Measurements from ENCODE around the gene CRKL.

Gene CRKL

DNA sequence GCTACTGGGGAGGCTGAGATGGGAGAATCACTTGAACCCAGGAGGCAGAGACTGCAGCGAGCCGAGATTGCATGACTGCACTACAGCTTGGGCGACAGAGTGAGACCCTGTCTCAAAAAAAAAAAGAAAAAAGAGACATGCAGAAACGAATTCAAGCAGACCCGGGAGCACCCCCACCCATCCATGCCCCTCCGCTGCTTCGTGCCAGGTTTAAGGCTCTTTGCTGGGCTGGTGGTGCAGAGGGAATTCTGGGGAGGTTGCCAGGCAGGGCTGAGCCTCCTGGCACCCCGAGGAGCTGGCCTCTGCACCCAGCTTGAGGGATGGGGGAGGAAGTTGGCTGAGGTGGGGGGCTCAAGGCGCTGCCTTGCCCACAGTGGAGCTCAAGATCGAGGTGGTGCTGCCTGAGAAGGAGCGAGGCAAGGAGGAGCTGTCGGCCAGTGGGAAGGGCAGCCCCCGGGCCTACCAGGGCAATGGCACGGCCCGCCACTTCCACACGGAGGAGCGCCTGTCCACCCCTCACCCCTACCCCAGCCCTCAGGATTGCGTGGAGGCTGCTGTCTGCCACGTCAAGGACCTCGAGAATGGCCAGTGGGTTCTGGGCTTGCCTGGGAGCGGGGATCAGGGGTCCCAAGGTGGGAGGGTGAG lies 55.8 kb downstream of the CRKL start:
- no peaks in the 10 kb centered on the region for H3K36me3 ChIP-seq (ENCODE audit: insufficient read depth, low read length)
- no peaks in the 10 kb centered on the region for H4K20me1 ChIP-seq (ENCODE audit: insufficient read depth, low read length, poor library complexity, severe bottlenecking)
- no peak overlapping the region for H3K9ac ChIP-seq (ENCODE audit: low read depth, low read length, poor library complexity, severe bottlenecking)
- H3K4me1 ChIP-seq (ENCODE audit: insufficient read depth, low read length, poor library complexity, severe bottlenecking), result no peaks in the 10 kb centered on the region
- TF ChIP-seq, protein P1, sequence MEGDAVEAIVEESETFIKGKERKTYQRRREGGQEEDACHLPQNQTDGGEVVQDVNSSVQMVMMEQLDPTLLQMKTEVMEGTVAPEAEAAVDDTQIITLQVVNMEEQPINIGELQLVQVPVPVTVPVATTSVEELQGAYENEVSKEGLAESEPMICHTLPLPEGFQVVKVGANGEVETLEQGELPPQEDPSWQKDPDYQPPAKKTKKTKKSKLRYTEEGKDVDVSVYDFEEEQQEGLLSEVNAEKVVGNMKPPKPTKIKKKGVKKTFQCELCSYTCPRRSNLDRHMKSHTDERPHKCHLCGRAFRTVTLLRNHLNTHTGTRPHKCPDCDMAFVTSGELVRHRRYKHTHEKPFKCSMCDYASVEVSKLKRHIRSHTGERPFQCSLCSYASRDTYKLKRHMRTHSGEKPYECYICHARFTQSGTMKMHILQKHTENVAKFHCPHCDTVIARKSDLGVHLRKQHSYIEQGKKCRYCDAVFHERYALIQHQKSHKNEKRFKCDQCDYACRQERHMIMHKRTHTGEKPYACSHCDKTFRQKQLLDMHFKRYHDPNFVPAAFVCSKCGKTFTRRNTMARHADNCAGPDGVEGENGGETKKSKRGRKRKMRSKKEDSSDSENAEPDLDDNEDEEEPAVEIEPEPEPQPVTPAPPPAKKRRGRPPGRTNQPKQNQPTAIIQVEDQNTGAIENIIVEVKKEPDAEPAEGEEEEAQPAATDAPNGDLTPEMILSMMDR (conservative IDR thresholded peaks at IDR 0.05; ENCODE audit: low read length), result no peak
- TF ChIP-seq EZH2phosphoT487 (IDR thresholded peaks at IDR 0.05; ENCODE audit: borderline replicate concordance), result no peak
- H3K4me2 ChIP-seq (ENCODE audit: low read depth, low read length, poor library complexity, severe bottlenecking), result no peak overlapping the region
- H3K9me3 ChIP-seq (ENCODE audit: insufficient read depth, low read depth, low read length), result no peaks in the 10 kb centered on the region
- no peak overlapping the region for H2AFZ ChIP-seq (ENCODE audit: low read length)
- H3K9me2 ChIP-seq (replicated peaks; ENCODE audit: low read depth, low read length), result no peaks in the 10 kb centered on the region
- H3K27me3 ChIP-seq (ENCODE audit: insufficient read depth, low read length, poor library complexity, severe bottlenecking), result no peaks in the 10 kb centered on the region
- H3F3A ChIP-seq (ENCODE audit: low read depth), result no peaks in the 10 kb centered on the region
- no peak overlapping the region for H3K4me3 ChIP-seq (ENCODE audit: low read length, poor library complexity, severe bottlenecking)
- H3K79me2 ChIP-seq (ENCODE audit: insufficient read depth, low read length), result no peaks in the 10 kb centered on the region

DNA sequence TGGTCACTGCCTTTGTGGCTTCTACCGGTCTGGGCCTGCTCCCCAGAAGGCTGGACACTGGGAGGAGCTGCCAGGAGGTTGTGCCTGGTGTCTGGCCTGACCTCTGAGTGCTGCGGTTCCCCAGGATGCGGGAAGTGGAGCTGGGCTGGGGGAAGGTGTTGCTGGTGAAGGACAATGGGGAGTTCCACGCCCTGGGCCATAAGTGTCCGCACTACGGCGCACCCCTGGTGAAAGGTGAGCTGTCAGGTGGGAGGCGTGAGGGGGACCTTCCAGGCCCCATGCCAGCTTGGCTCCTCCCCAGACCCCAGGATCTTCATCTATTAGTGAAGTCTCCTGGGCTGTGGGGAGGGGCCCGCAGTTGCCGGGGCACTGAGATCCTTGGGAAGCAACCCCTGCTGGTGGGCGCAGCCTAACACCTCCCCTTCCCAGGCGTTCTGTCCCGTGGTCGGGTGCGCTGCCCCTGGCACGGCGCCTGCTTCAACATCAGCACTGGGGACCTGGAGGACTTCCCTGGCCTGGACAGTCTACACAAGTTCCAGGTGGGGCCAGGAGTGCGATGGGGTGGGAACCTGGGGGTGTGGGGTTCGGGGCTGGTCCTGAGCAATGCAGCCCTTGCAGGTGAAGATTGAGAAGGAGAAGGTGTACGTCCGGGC lies 56.6 kb downstream of the CRKL start:
- no peak for TF ChIP-seq EZH2phosphoT487 (IDR thresholded peaks at IDR 0.05; ENCODE audit: borderline replicate concordance)
- TF ChIP-seq, protein P1 (conservative IDR thresholded peaks at IDR 0.05; ENCODE audit: low read length), result no peak
- Histone ChIP-seq H3K9ac (ENCODE audit: low read depth, low read length, poor library complexity, severe bottlenecking) (no peak overlapping the region), H3K4me1 (ENCODE audit: insufficient read depth, low read length, poor library complexity, severe bottlenecking) (no peaks in the 10 kb centered on the region)

GRCh38 chr22:20974336-20974955 lies 57.2 kb downstream of the CRKL start:
- Histone ChIP-seq H2AFZ (ENCODE audit: low read length) (no peak overlapping the region), H3F3A (ENCODE audit: low read depth) (no peaks in the 10 kb centered on the region), H3K4me3 (ENCODE audit: low read length, poor library complexity, severe bottlenecking) (no peak overlapping the region), H3K79me2 (ENCODE audit: insufficient read depth, low read length) (no peaks in the 10 kb centered on the region), H3K27me3 (ENCODE audit: insufficient read depth, low read length, poor library complexity, severe bottlenecking) (no peaks in the 10 kb centered on the region), H3K9ac (ENCODE audit: low read depth, low read length, poor library complexity, severe bottlenecking) (no peak overlapping the region), H4K20me1 (ENCODE audit: insufficient read depth, low read length, poor library complexity, severe bottlenecking) (no peaks in the 10 kb centered on the region), H3K9me3 (ENCODE audit: insufficient read depth, low read depth, low read length) (no peaks in the 10 kb centered on the region), H3K9me2 (replicated peaks; ENCODE audit: low read depth, low read length) (no peaks in the 10 kb centered on the region), H3K36me3 (ENCODE audit: insufficient read depth, low read length) (no peaks in the 10 kb centered on the region), H3K4me1 (ENCODE audit: insufficient read depth, low read length, poor library complexity, severe bottlenecking) (no peaks in the 10 kb centered on the region), H3K4me2 (ENCODE audit: low read depth, low read length, poor library complexity, severe bottlenecking) (no peak overlapping the region)
- TF ChIP-seq, protein P1 (conservative IDR thresholded peaks at IDR 0.05; ENCODE audit: low read length), result no peak
- TF ChIP-seq EZH2phosphoT487 (IDR thresholded peaks at IDR 0.05; ENCODE audit: borderline replicate concordance), result no peak

More for the DNA sequence above, 56.6 kb downstream of the CRKL start:
- H3K9me3 ChIP-seq (ENCODE audit: insufficient read depth, low read depth, low read length), result no peaks in the 10 kb centered on the region
- H3K27me3 ChIP-seq (ENCODE audit: insufficient read depth, low read length, poor library complexity, severe bottlenecking), result no peaks in the 10 kb centered on the region
- H3K4me3 ChIP-seq (ENCODE audit: low read length, poor library complexity, severe bottlenecking), result no peak overlapping the region
- no peak overlapping the region for H3K4me2 ChIP-seq (ENCODE audit: low read depth, low read length, poor library complexity, severe bottlenecking)
- no peak overlapping the region for H2AFZ ChIP-seq (ENCODE audit: low read length)
- H3K79me2 ChIP-seq (ENCODE audit: insufficient read depth, low read length), result no peaks in the 10 kb centered on the region
- H3K36me3 ChIP-seq (ENCODE audit: insufficient read depth, low read length), result no peaks in the 10 kb centered on the region
- no peaks in the 10 kb centered on the region for H3F3A ChIP-seq (ENCODE audit: low read depth)
- H3K9me2 ChIP-seq (replicated peaks; ENCODE audit: low read depth, low read length), result no peaks in the 10 kb centered on the region
- no peaks in the 10 kb centered on the region for H4K20me1 ChIP-seq (ENCODE audit: insufficient read depth, low read length, poor library complexity, severe bottlenecking)

Data from Loucy (cell line).